GM19455 (cell line): ENCODE results near the gene LIMA1.
"Not testable (repeated sequence)": the region's sequence is repeated elsewhere in the genome, so short reads cannot be mapped to it uniquely, and the experiment has no call there.

Experiments
- ATAC-seq: cut with Tn5 transposase; IDR thresholded peaks from one replicate; pipeline ENCODE4 v1.9.1; 2021; ENCODE audit not compliant: unreplicated experiment

Gene LIMA1

DNA sequence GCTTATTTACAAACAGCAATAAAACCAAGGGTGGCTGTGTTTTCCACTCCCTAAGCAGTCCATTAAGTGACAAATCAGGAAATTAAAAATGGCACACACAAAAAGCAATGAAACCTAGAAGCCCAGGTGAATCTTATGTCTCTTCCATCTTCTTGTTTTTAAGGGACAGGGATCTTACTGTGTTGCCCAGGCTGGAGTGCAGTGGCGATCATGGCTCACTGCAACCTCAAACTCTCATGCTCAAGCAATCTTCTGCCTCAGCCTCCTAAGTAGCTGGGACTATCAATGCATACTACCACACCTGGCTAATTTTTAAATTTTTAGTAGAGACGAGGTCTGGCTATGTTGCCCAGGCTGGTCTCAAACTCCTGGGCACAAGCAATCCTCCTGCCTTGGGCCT is 63.8 kb downstream of the LIMA1 start:
- ATAC-seq = no peak

DNA sequence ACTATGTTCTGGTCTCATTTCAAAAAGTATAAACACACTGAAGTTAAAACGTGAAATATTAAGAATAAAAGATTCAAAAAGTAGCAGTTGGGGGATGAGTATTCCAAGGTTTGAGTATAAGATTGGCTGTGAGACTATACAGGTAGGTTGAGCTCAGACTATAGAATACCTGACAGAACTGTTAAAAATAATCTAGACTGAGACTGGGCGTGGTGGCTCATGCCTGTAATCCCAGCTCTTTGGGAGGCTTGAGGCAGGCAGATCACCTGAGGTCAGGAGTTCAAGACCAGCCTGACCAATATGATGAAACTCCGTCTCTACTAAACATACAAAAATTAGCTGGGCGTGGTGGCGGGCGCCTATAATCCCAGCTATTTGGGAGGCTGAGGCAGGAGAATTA is 64.3 kb downstream of the LIMA1 start:
- not testable (repeated sequence) for ATAC-seq

DNA sequence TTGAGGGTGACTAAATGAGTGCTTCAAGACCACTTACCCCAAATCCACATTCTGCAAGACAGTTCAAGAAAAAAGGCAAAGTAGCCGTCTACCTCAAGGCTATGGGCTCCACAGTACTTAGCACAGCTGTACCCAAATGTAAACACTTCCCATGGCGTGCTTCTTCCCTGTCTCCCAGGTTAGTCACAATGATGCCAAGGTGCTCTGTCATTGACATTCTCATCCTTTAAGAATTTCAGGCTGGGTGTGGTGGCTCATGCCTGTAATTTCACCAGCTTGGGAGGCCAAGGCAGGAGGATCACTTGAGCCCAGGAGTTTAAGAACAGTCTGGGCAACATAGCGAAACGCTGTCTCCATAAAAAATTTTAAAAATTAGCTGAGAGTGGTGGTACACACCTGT is 64.9 kb downstream of the LIMA1 start:
- ATAC-seq = no peak

DNA sequence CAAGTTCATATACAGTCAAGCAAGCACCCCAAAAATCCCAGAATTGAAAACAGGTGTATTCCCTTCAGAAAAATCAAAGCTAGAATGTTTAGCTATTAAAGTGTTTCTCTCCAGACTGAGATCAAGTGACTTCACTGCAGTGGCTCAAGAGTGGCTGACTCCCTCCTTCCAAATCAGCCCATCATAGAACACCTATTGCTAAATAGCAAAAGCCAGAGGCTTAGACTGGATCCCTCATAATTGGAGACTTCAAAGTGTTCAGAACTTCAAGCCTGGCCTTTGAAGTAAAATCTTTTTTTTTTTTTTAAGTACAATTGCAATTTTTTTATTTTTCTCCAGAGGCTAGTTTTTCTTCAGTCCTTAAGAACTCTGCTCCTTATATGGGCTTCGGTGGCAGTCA is 66.1 kb downstream of the LIMA1 start:
- no peak for ATAC-seq

DNA sequence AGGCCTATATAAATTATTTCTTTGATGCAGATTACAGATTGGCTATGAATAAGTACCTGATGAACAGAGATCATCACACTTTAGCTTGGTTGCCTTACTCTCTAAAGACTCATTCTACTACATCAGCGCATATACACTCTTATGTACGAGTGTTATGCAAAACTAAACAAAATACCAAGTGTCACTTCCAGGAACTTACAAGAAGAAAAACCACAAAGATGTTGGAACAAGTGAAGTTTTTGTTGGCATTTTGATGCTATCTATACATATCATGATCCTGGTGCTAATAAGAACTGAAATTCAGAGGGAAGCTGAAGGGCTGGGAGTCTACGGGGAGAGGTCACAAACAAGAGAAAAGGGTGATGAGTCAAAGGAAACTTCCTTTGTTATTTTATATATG is 68.3 kb downstream of the LIMA1 start:
- no peak for ATAC-seq

DNA sequence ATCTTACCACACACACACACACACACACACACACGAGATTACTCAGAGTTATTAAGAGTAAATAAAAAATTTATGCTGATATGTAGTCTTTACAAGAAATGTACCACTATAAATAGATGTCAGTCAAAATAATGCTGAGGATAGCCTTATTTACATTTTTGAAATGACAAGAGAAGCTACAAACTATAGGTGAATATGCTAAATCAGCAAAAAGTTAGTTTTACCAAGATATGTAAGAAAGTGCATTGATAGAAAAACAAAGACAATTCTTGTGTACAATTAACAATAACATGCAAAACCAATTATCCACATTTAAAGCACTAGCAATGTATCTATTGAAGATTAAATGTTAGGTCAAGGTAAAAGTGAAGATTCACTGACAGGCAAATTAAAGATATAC is 69.3 kb downstream of the LIMA1 start:
- ATAC-seq = no peak

DNA sequence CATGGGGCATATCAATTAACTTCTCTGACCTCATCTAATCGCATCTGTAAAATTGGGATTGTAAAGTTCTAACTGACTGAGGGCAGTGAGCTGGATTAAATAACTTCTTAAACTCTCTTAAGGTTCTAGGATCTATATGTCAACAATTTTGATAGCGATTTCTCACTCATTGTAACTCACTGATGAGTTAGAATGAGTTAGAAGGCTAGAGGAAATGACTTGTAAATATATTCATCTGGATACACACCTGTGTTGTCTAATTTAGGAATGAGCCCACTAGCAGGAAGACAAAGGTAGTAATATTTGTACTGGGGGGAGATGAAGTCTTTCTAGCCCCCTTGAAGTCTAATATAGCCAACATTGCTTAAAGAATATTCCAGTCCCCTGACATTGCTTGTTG is 69.9 kb downstream of the LIMA1 start:
- no peak for ATAC-seq

DNA sequence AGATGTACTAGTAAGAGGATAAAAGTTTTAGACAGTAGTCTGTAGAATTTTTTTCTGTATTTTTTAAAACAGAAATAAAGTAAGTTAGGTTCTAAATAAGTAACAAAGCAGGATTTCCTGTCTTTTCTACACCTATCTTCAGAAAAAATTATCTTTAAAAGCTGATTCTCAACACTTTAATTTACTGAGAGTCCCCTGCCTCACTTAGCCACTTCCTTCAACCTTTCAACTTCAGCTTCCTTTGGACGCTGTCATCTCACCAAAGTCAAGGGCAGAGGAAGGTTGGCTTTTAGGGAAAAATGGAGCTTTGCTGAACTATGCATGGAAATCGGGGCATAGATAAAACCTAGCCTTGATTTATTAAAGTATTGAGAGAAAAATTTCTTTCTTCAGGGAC is 71.3 kb downstream of the LIMA1 start:
- ATAC-seq = no peak

DNA sequence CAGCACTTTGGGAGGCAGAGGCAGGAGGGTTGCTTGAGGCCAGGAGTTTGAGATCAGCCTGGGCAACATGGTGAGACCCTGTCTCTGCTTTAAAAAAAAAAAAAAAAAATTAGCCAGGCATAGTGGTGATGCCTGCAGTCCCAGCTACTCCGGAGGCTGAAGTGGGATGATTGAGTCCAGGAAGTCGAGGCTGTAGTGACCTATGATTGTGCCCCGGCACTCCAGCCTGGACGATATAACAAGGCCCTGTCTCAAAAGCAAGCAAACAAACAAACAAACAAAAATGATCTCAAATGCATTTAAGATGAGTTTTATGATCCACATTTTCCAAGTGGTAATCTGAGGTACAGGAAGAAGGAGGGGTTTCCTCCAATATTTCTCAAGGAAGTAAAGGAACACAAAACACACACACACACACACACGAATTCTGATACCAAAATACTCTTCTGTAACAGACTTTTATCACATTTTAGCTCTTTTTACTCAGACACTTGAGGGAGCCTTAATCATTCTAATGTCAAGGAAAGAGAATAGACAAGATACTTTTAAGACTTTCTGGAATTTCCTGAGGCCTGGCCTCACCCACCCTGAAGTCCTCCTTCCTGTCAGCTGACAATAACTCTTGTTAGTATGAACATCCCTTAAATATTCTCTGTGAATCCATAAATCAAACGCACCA is 71.8 kb downstream of the LIMA1 start:
- no peak for ATAC-seq

DNA sequence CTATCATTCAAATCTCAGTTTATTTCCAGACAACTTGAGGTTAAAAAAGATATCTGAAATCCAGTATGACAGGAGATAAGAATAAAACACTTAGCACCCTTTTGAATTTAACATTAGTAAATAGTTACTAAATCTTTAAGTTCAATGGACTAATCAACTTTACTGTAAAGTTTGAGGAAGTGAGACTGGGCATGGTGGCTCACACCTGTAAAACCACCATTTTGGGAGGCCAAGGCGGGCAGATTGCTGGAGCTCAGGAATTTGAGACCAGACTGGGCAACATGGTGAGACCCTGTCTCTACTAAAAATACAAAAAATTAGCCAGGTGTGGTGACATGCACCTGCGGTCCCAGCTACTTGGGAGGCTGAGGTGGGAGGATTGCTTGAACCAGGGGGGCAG is 75.9 kb downstream of the LIMA1 start:
- no peak for ATAC-seq

DNA sequence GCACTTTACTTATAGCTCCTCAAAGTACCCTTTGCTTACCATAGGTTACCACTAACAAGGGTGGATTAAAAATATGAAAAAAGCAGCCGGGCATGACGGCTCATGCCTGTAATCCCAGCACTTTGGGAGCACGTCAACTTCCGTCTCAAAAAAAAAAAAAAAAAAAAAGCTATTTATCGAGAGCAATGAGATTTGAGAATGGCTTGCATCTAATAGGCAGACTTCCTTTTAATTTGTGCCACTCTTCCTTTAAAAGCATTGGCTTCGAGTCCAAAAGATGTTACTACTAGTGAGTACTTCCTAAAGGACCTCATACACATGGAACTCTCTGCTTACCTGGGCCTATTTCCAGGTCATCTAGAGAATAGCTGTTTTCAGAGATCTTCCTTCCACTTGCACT is 77.7 kb downstream of the LIMA1 start:
- no peak for ATAC-seq

DNA sequence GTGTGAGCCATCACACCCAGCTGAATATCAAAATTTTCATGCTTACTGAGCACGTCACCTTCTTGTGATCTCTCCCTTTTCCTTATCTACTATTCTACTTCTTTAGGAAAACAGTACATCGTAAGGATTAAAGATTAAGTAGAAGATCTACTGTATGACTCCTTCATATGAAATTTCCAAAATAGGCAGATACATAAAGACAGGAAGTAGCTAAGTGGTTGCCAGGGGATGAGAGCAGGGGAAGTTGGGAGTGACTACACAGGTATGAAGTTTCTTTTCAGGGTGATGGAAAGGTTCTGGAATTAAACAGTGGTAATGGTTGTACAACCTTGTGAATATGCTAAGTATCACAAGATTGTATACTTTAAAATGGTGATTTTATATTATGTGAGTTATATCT is 79.6 kb downstream of the LIMA1 start:
- ATAC-seq = no peak

DNA sequence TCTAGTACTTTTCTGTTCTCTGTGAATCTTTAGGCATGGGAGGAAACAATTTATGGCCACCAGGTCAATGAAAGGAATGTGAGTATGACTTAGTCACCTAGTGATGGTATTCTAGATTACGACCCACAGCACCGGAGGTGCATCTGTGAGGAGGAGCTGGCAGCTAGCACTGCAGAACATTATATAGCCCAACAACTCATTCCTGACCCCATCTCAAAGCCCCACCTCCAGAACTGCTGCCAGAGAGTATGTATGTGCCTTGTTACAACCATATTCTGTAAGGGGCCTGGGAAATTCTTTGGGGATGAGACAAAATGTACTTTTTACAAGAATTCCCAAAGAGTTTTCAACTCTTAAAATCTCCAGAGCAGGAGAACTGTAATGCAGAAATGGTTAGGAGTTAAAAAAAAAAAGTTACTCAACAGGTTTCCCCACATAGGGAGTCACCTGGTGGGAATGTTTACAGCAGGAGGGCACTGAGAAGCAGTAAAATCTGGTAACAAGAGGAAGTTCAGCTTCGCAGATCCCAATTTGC is 81.3 kb downstream of the LIMA1 start:
- no peak for ATAC-seq

DNA sequence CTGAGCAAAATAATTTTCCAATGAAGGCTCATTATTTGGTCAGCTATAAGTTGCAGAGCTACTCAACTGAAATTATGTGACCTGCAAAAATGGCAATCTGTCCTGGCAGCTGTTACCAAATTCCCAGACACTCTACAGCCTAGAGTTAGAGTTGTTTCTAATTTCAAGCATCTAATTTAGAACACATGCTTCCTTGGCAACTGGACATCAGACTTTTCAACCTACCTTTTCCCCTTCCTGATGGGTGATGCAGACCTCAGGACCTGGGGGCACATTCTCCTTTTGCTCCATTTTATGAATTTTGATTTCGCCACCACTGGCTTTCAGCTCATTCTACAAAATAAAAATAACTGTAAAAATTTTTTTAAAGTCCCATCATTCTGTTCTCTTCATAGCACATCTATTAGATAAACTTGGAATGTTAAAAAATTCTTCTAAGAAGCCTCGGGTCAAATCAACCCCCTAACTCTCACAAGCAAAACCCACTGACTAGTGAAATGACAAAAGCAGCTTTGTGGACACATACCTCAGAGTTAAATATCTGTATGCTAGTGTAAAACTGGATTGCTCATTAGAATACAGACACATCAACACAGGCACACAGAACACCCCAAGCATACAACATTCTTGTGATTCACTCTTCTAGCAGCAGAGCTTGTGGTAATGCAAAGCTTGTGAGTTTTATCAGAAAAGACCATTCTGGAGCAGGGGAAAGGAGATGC is 82.6 kb downstream of the LIMA1 start:
- no peak for ATAC-seq

DNA sequence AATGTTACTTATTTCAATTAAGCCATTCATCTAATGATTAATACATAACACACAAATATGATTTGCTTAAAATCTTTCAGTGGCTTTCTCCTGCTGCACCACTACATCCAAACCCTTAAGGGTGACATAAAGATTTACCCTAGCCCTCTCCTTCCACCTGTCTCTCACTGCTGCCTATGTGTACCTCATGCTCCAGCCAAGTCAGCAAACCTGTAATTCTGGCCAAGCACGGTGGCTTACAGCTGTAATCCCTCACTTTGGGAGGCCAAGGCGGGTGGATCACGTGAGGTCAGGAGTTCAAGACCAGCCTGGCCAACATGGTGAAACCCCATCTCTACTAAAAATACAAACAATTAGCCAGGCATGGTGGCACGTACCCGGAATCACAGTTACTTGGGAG is 84.5 kb downstream of the LIMA1 start:
- no peak for ATAC-seq

DNA sequence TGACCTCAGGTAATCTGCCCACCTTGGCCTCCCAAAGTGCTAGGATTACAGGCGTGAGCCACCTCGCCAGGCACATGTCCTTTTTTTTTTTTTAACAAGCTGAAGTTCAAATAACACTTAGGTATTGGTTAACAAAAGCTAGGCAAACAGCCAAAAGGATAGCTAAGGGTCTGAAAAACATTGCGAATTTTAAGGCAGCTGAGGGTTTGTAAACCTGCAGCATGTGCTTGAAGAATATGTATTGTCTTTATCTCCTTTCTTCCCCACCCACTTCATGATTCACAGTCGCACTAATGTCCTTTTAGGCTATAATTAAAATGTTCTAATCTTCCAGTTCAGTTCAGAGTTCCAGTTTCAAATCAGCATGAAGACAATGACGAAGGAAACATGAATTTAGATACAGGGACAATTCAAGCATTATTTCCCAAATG is 86.0 kb downstream of the LIMA1 start:
- no peak for ATAC-seq

DNA sequence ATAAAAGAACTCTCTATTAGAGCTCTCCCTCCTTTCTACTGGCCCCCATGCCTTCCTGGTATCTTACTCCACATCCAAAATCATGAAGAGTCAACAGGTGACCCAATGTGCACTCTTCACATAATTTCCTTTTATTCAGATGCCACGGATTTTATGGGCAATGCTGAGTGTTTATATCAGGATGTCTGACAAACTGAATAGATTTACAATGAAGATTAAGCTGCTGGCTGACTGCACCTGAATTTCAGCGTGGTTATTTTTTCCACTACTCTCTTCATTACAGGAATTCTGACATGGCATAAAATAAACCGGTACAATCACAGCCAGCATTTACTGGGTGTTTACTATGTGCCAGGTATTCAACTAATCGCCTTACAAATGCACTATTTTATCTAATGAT is 86.8 kb downstream of the LIMA1 start:
- no peak for ATAC-seq

DNA sequence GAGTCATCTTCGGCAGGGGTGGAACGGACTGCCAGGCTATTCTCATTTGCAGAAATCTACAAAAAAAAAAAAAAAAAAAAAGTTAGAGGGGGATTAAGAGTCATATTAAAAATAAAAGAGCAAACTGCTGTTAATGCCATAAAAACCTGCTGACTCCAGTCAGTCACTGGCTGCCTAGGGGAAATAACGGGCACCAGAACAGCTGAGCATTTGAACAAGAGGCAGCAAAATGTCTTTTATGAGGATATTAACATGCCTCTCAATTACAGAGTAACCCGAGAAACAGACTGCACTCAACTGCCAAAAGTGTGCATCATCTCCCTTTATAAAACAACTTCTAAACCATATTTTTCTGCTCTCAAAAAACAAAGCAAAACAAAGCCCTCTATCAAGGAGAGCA is 87.5 kb downstream of the LIMA1 start:
- no peak for ATAC-seq

DNA sequence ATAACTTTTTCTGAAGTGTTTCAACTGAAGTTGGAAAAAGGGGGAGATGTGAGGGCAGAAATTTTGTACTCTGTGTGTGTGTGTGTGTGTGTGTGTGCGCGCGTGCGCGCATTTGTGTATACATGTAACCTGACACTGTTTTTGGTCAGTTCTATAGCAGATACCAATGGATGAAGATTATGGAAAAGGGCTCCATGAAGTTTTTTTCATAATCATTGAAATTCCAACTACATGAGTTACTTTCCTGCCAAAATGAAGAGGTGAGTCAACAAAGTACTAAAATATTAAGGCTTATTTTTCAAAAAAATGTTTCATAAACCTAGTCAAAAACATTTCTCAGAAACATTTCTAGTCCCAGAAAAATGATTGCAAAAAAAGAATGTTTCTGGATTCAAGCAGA is 90.4 kb downstream of the LIMA1 start:
- no peak for ATAC-seq

DNA sequence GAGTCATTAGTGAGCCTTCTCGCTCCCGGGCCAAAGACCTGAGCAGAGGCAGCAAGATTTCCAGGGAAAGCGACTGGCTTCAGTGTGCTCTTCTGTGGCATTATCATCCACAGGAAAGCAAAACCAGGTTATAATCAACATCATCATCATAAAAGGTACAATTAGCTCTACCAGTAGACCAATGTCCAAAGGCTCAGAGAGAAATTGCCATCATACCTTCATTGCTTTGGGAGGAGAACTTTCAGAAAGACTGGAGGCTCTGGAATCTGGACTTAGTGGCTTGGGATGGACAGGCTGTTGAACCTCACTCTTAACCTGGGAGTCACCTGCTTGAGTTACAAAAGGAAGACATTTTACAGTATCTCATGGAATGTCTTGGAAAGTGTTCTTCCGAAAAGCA is 91.1 kb downstream of the LIMA1 start:
- ATAC-seq = no peak

DNA sequence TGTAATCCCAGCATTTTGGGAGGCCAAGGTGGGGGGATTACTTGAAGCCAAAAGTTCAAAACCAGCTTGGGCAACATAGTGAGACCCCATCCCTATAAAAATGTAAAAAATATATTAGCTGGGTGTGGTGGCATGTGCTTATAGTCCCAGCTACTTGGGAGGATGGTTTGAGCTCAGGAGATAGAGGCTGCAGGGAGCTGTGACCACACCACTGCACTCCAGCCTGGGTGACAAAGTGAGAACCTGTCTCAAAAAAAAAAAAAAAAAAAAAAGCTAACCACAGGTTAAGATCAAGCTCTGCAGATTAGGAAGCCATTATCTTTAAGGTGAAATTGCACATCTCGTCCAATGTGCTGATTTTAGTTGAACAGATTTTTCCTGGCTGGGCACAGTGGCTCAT is 92.5 kb downstream of the LIMA1 start:
- ATAC-seq = no peak

DNA sequence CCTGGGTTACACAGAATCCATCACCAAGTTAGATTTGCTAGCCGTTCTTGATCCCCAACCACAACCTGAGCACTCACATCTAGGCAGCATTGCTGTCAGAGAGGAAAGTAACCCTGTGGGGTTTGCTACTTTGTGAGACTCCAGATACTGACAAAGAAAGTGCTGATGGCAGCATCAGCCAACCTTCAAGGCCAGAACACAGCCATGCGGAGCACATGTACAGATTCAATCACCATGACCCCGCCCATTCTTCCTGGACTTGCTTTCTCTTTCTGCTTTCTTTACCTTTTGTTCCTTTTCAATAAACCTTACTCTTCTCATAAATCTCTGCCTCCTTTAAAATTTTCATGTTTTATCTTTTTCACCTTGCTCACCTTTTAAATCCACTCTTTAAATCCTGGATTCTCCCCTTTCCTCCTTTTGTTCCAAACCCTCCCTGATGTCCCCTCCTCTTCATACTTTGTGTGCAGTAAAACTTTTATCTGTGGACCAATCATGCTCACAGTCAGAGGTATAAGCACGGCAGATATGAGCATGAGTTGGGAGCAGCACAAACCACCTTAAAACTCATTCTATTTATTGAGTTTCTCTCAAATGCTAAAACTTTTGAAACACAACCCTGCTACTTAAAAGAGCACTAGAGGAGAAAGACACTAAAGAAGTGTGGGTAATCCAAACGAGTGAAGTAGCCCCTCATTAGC is 94.3 kb downstream of the LIMA1 start:
- ATAC-seq = no peak
